HEK293T (cell line): ENCODE measurements around the gene SCTR.

Source experiments
- CTCF ChIA-PET: fragments of 350-600 bp; formaldehyde crosslinking; extraction: SDS; loops from one replicate; lab custom pipeline; 2021; ENCODE audit warnings: antibody characterized with exemption, inconsistent platforms; lab: Yijun Ruan, JAX
- POLR2A ChIA-PET: fragments of 350-600 bp; formaldehyde crosslinking; extraction: SDS; loops from one replicate; lab custom pipeline; 2020; ENCODE audit warnings: antibody characterized with exemption, inconsistent platforms; lab: Yijun Ruan, JAX
- DNase-seq: peaks from one replicate; pipeline ENCODE4 v3.0.0; 2012; ENCODE audit warnings: mixed read lengths; ENCODE audit errors: extremely low spot score
- ARNT ChIP-seq: fragments of 450-650 bp; IDR thresholded peaks from 2 replicates; pipeline ENCODE4 v1.6.1; 2017; ENCODE audit warnings: mild to moderate bottlenecking
- BHLHE40 ChIP-seq: fragments of 450-650 bp; IDR thresholded peaks from 2 replicates; pipeline ENCODE4 v1.6.1; 2016; ENCODE audit warnings: mild to moderate bottlenecking, moderate library complexity, borderline replicate concordance
- CTBP1 ChIP-seq: fragments of 450-650 bp; IDR thresholded peaks from 2 replicates; pipeline ENCODE4 v1.6.1; 2016; ENCODE audit warnings: borderline replicate concordance
- ELF4 ChIP-seq: fragments of 450-650 bp; IDR thresholded peaks from 2 replicates; pipeline ENCODE4 v1.6.1; 2017; ENCODE audit warnings: antibody characterized with exemption
- FOXA1 ChIP-seq: fragments of 450-650 bp; IDR thresholded peaks from 2 replicates; pipeline ENCODE4 v1.6.1; 2016; ENCODE audit warnings: mild to moderate bottlenecking
- FOXK2 ChIP-seq: fragments of 450-650 bp; IDR thresholded peaks from 2 replicates; pipeline ENCODE4 v1.6.1; 2016; ENCODE audit warnings: mild to moderate bottlenecking
- FOXM1 ChIP-seq: fragments of 450-650 bp; IDR thresholded peaks from 2 replicates; pipeline ENCODE4 v1.6.1; 2017; ENCODE audit warnings: mild to moderate bottlenecking, borderline replicate concordance
- HDGF ChIP-seq: fragments of 450-650 bp; IDR thresholded peaks from 2 replicates; pipeline ENCODE4 v1.6.1; 2017; ENCODE audit warnings: antibody characterized with exemption, borderline replicate concordance
- L3MBTL2 ChIP-seq: fragments of 450-650 bp; conservative IDR thresholded peaks from 2 replicates; pipeline ENCODE4 v1.6.1; 2016; ENCODE audit warnings: mild to moderate bottlenecking
- LEF1 ChIP-seq: fragments of 450-650 bp; IDR thresholded peaks from 2 replicates; pipeline ENCODE4 v1.6.1; 2017; ENCODE audit warnings: mild to moderate bottlenecking, borderline replicate concordance
- NFRKB ChIP-seq: fragments of 450-650 bp; IDR thresholded peaks from 2 replicates; pipeline ENCODE4 v1.6.1; 2016; ENCODE audit warnings: mild to moderate bottlenecking, moderate library complexity
- PKNOX1 ChIP-seq: fragments of 450-650 bp; IDR thresholded peaks from 2 replicates; pipeline ENCODE4 v1.6.1; 2016
- SP1 ChIP-seq: fragments of 450-650 bp; IDR thresholded peaks from 2 replicates; pipeline ENCODE4 v1.6.1; 2017
- SUZ12 ChIP-seq: fragments of 450-650 bp; IDR thresholded peaks from 2 replicates; pipeline ENCODE4 v1.6.1; 2016; ENCODE audit warnings: mild to moderate bottlenecking
- TARDBP ChIP-seq: fragments of 450-650 bp; IDR thresholded peaks from 2 replicates; pipeline ENCODE4 v1.6.1; 2016
- ZNF384 ChIP-seq: fragments of 450-650 bp; IDR thresholded peaks from 2 replicates; pipeline ENCODE4 v1.6.1; 2016

Gene SCTR

GRCh38 chr2:119550346-119550745 lies 26.1 kb upstream of the SCTR start:
- ChIA-PET CTCF (no interaction called here), POLR2A (no interaction called here)
- no peak for DNase-seq
- TF ChIP-seq HDGF (no peak), PKNOX1 (no peak), SP1 (no peak), ZNF384 (no peak), BHLHE40 (no peak), ELF4 (no peak), LEF1 (no peak), NFRKB (no peak), L3MBTL2 (no peak), TARDBP (no peak), FOXA1 (no peak), SUZ12 (no peak), CTBP1 (no peak), ARNT (no peak), FOXK2 (no peak), FOXM1 (no peak)

- POLR2A ChIA-PET, result no interaction called here
- no peak for TF ChIP-seq TARDBP
- no peak for DNase-seq
- CTCF ChIA-PET, result no interaction called here
Measured at GRCh38 chr2:119549241-119549640, 25.0 kb upstream of the SCTR start.

- no peak for DNase-seq
- ChIA-PET POLR2A (no interaction called here), CTCF (no interaction called here)
- TF ChIP-seq BHLHE40 (no peak), CTBP1 (no peak), SUZ12 (no peak), PKNOX1 (peak; percentile 74)
Measured at GRCh38 chr2:119548516-119549120, 24.3 kb upstream of the SCTR start.

GRCh38 chr2:119546447-119546767 lies 22.1 kb upstream of the SCTR start:
- CTCF ChIA-PET, result no interaction called here
- DNase-seq, result no peak
- no peak for TF ChIP-seq FOXK2
- TF ChIP-seq FOXM1, result no peak
- POLR2A ChIA-PET, result interaction anchor here (1.0 kb wide), 1 partner anchor 10 kb away, joined by 4 read pairs; no protein-coding TSS in a partner anchor

- TF ChIP-seq BHLHE40 (no peak), TARDBP (no peak), PKNOX1 (no peak), LEF1 (no peak), NFRKB (no peak), HDGF (no peak), FOXA1 (no peak), SUZ12 (no peak), FOXM1 (no peak), CTBP1 (no peak), ELF4 (no peak), FOXK2 (no peak), ZNF384 (no peak), SP1 (no peak), L3MBTL2 (no peak), ARNT (no peak)
- CTCF ChIA-PET, result interaction anchor here (0.7 kb wide), 1 partner anchor 326 kb away, joined by 4 read pairs; no protein-coding TSS in a partner anchor
- POLR2A ChIA-PET, result interaction anchor here (1.0 kb wide), 1 partner anchor 11 kb away, joined by 4 read pairs; no protein-coding TSS in a partner anchor
- DNase-seq, result no peak
Measured at GRCh38 chr2:119545754-119546446, 21.6 kb upstream of the SCTR start.

- ChIA-PET CTCF (interaction anchor here (0.7 kb wide), 1 partner anchor 325 kb away, joined by 4 read pairs; no protein-coding TSS in a partner anchor), POLR2A (no interaction called here)
- no peak for DNase-seq
- TF ChIP-seq ZNF384 (no peak), L3MBTL2 (no peak)
Measured at GRCh38 chr2:119544939-119545475, 20.7 kb upstream of the SCTR start.
